OCI-M2 (cell line): ENCODE data around the gene CERS6.

Experiments used
- DNase-seq: peaks from one replicate; lab custom pipeline; 2025; ENCODE audit not compliant: unreplicated experiment; lab: John Stamatoyannopoulos, UW

CERS6 gene

GRCh38 chr2:168692132-168692744, 236.2 kb downstream of the CERS6 start:
- no peak for DNase-seq

- DNase-seq = no peak
These were observed 238.1 kb downstream of the CERS6 start for GRCh38 chr2:168694173-168694572.

GRCh38 chr2:168694866-168695265, 238.8 kb downstream of the CERS6 start:
- DNase-seq = no peak

- no peak for DNase-seq
These were observed 241.6 kb downstream of the CERS6 start for GRCh38 chr2:168697668-168698121.

- no peak for DNase-seq
These were observed 242.9 kb downstream of the CERS6 start for GRCh38 chr2:168698969-168699368.

- no peak for DNase-seq
These were observed 243.9 kb downstream of the CERS6 start for GRCh38 chr2:168699844-168700417.

- DNase-seq = no peak
These were observed 244.7 kb downstream of the CERS6 start for GRCh38 chr2:168700615-168701245.

- DNase-seq = no peak
These were observed 246.5 kb downstream of the CERS6 start for GRCh38 chr2:168702579-168702978.

GRCh38 chr2:168703926-168704325, 247.9 kb downstream of the CERS6 start:
- no peak for DNase-seq

- no peak for DNase-seq
These were observed 249.7 kb downstream of the CERS6 start for GRCh38 chr2:168705534-168706470.

- no peak for DNase-seq
These were observed 250.7 kb downstream of the CERS6 start for GRCh38 chr2:168706806-168707205.

GRCh38 chr2:168708080-168708479, 252.0 kb downstream of the CERS6 start:
- DNase-seq = no peak

GRCh38 chr2:168710754-168711467, 254.8 kb downstream of the CERS6 start:
- no peak for DNase-seq

GRCh38 chr2:168712053-168712452, 256.0 kb downstream of the CERS6 start:
- DNase-seq = no peak

GRCh38 chr2:168713325-168713724, 257.3 kb downstream of the CERS6 start:
- DNase-seq = no peak

- DNase-seq = no peak
These were observed 259.8 kb downstream of the CERS6 start for GRCh38 chr2:168715849-168716248.

GRCh38 chr2:168716839-168717238, 260.8 kb downstream of the CERS6 start:
- no peak for DNase-seq

GRCh38 chr2:168717790-168718502, 261.9 kb downstream of the CERS6 start:
- no peak for DNase-seq

GRCh38 chr2:168718622-168719021, 262.6 kb downstream of the CERS6 start:
- no peak for DNase-seq

- DNase-seq = no peak
These were observed 263.4 kb downstream of the CERS6 start for GRCh38 chr2:168719446-168719845.
